GM12878 (cell line): Measurements from ENCODE around the gene DNAJB14. TPM values are rescaled to one million over a fixed set of nuclear protein-coding genes. Genes with fewer than 3 reads are reported as not detected.

Source experiments
- ATAC-seq: fragments of 200-7000 bp; cut with Tn5 transposase; 3 replicates; pipeline ENCODE4 v1.9.1; 2020; ENCODE audit warnings: mild to moderate bottlenecking, moderate library complexity
- BruUV-seq: library from RNA; stranded (reverse); fragments of 400-500 nt; replicated peaks from 2 replicates; lab custom pipeline; 2021; lab: Mats Ljungman, UMichigan
- CTCF ChIA-PET: fragments of 300-600 bp; sonication (Branson Sonifier 250); formaldehyde crosslinking; extraction: SDS; loops from one replicate; lab custom pipeline; 2021; ENCODE audit warnings: inconsistent platforms; lab: Yijun Ruan, JAX
- POLR2A ChIA-PET: fragments of 350-600 bp; formaldehyde crosslinking; extraction: SDS; loops from one replicate; lab custom pipeline; 2021; ENCODE audit warnings: inconsistent platforms; lab: Charles Lee
- RAD21 ChIA-PET: fragments of 300-600 bp; sonication (Branson Sonifier 250); formaldehyde crosslinking; loops from one replicate; lab custom pipeline; 2023; ENCODE audit warnings: antibody characterized with exemption; ENCODE audit not compliant: unreplicated experiment; lab: Charles Lee
- SMC1A ChIA-PET: fragments of 300-600 bp; sonication (Branson Sonifier 250); formaldehyde crosslinking; loops from one replicate; lab custom pipeline; 2023; ENCODE audit not compliant: unreplicated experiment, uncharacterized antibody; lab: Charles Lee
- DNase-seq: peaks from one replicate; pipeline ENCODE4 v3.0.0-alpha.2; 2011; ENCODE audit warnings: low read depth, low spot score
- FAIRE-seq: peaks from 3 replicates; lab custom pipeline; 2011; peaks lifted over from hg19 to GRCh38; lab: Jason Lieb, UNC
- H2AFZ ChIP-seq: 2 replicates; pipeline ENCODE4 v1.6.0; 2011; ENCODE audit warnings: low read depth, low read length, control low read depth; ENCODE audit not compliant: control insufficient read depth
- H3K27ac ChIP-seq: 2 replicates; pipeline ENCODE4 v1.5.1; 2011; ENCODE audit warnings: control low read depth; ENCODE audit not compliant: control insufficient read depth, insufficient read depth
- H3K27me3 ChIP-seq, 2 experiments: replicated peaks in 1 of 2; 2 replicates each; pipeline versions ENCODE4 v1.6.0 to v1.6.1; 2011; ENCODE audit warnings: low read length in 1 of 2; ENCODE audit not compliant: control insufficient read depth in 2 of 2, insufficient read depth in 2 of 2
- H3K36me3 ChIP-seq, 2 experiments: 2 replicates each; pipeline ENCODE4 v1.5.1; 2011; ENCODE audit warnings: low read length in 1 of 2; ENCODE audit not compliant: control insufficient read depth in 2 of 2, insufficient read depth in 2 of 2
- H3K4me1 ChIP-seq: 2 replicates; pipeline ENCODE4 v1.6.1; 2011; ENCODE audit warnings: mild to moderate bottlenecking, low read length, moderate library complexity, mixed read lengths; ENCODE audit not compliant: control insufficient read depth, insufficient read depth
- H3K4me2 ChIP-seq: 2 replicates; pipeline ENCODE4 v1.6.0; 2011; ENCODE audit warnings: control low read depth; ENCODE audit not compliant: control insufficient read depth, insufficient read depth
- H3K4me3 ChIP-seq: fragments of 200-600 bp; sonication (generic); 2 replicates; pipeline ENCODE4 v1.5.1; 2016
- H3K79me2 ChIP-seq: 2 replicates; pipeline ENCODE4 v1.6.0; 2011; ENCODE audit warnings: low read length; ENCODE audit not compliant: control insufficient read depth, insufficient read depth
- H3K9ac ChIP-seq: 2 replicates; pipeline ENCODE4 v1.8.0; 2011; ENCODE audit warnings: low read length, control low read depth, mixed read lengths; ENCODE audit not compliant: control insufficient read depth, insufficient read depth
- H3K9me3 ChIP-seq: replicated peaks from 3 replicates; pipeline ENCODE4 v1.5.1; 2011; ENCODE audit warnings: mild to moderate bottlenecking, low read length; ENCODE audit not compliant: control insufficient read depth, insufficient read depth
- H4K20me1 ChIP-seq: 2 replicates; pipeline ENCODE4 v1.6.0; 2011; ENCODE audit not compliant: control insufficient read depth, insufficient read depth
- SMARCA5 ChIP-seq: fragments of 450-650 bp; IDR thresholded peaks from 2 replicates; pipeline ENCODE4 v1.6.1; 2017; ENCODE audit warnings: mild to moderate bottlenecking
- WGBS: methylation state at CpG from one replicate; pipeline ENCODE4 v1.1.6; 2016; ENCODE audit warnings: low lambda C conversion rate; ENCODE audit not compliant: insufficient replicate concordance, insufficient coverage; ENCODE audit errors: missing lambda C conversion rate; 5-methylcytosine and 5-hydroxymethylcytosine counted together
- in situ Hi-C: fragments of 300-500 bp; cut with MboI; formaldehyde crosslinking; loops from 9 replicates; pipeline ENCODE4 v1.14.3; 2018; ENCODE audit warnings: mixed read lengths
- intact Hi-C: fragments of 100-400 bp; cut with micrococcal nuclease; formaldehyde crosslinking; loops from one replicate; pipeline ENCODE4 v1.14.2; 2022; ENCODE audit not compliant: unreplicated experiment
- polyA plus RNA-seq, 11 experiments: library from polyadenylated mRNA; depleted of rRNA in 4 of 11; unstranded in 6 of 11; stranded (reverse) in 5 of 11; fragments of >200 nt; fragmentation: Nextera tagmentation in 4 of 11; fragmentation: Illumina TruSeq in 1 of 11; extraction: Ambion mirVana in 4 of 11; extraction: Trizol in 1 of 11; gene quantifications; 1 replicate in 1 of 11; 2 replicates in 10 of 11; pipeline versions ENCODE4 v1.2.1 to v1.2.3, GENCODE V29; 2011 to 2016; ENCODE audit warnings: inconsistent platforms in 2 of 11, missing spikeins in 2 of 11, low read depth in 1 of 11
- total RNA-seq, 4 experiments: library from RNA; depleted of rRNA in 3 of 4; stranded (reverse); fragments of >200 nt in 3 of 4; fragmentation: Illumina TruSeq in 1 of 4; extraction: Trizol in 1 of 4; gene quantifications; 2 replicates each; pipeline versions ENCODE4 v1.2.1 to v1.2.3, GENCODE V29; 2013 to 2021
- TF ChIP-seq, protein P1 (sequence below): IDR thresholded peaks from 2 replicates; pipeline ENCODE4 v1.6.1; 2012; ENCODE audit warnings: low read depth, low read length, improper control_type of control experiment

DNAJB14 gene
- total and polyA plus RNA-seq, 10 of the 15 experiments (the other 5 are each of a cell fraction or from before 2014, with no cell fraction given), result 9.5 to 49.2 (median 27.8) TPM

DNA sequence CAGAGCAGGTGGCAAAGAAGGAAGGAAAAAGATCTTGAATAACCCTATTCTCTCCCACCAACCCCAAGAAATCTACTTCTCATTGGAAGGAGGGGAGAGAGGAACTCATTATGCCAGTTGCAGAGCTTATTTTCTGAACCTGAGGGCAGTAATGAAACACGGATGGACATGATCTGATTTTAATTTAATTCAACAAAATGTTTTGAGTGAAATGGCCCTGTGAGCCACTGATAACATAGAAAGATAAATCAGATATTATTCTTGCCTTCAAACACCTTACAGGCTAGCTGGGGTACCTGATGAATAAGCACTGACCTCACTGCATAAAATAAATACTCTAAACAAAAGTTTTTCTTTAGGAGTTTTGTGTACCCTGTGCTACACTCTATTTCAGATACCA lies 99.5 kb downstream of the DNAJB14 start:
- DNase-seq (no peak), ATAC-seq (no peak), FAIRE-seq (no peak)
- Histone ChIP-seq H3K27ac (peak overlapping the region; percentile 94), H3K4me1 (peaks cover 58% of the 10 kb centered on the region), H3K4me2 (peak overlapping the region; percentile 81), H3K9me3 (no peaks in the 10 kb centered on the region), H2AFZ (no peak overlapping the region), H3K79me2 (peaks cover 6% of the 10 kb centered on the region), H3K36me3 (peaks cover 1 to 20% of the 10 kb centered on the region in 2 experiments; a peak in 2 of 4 replicates), H3K4me3 (peak overlapping the region; percentile 37; the same call in 1 of the 2 replicates), H3K27me3 (no peaks in the 10 kb centered on the region), H4K20me1 (no peaks in the 10 kb centered on the region), H3K9ac (peak overlapping the region; percentile 1; the same call in 1 of the 2 replicates)
- CTCF ChIA-PET, result interaction anchor here (1.0 to 4.9 kb wide), 10 partner anchors 16 to 102 kb away, joined by 3 to 43 read pairs (median 8); partner anchors contain the start of gene DAPP1
- in situ Hi-C loops, result loop anchor here (25.0 kb wide), 1 partner anchor 1165 kb away; no protein-coding TSS in a partner anchor
- RAD21 ChIA-PET, result interaction anchor here (1.3 to 4.0 kb wide), 9 partner anchors 14 to 102 kb away, joined by 4 to 45 read pairs (median 9); partner anchors contain the start of genes DAPP1, DNAJB14 and LAMTOR3
- intact Hi-C loops, result no loop called here
- SMC1A ChIA-PET, result interaction anchor here (1.2 to 5.6 kb wide), 16 partner anchors 10 to 100 kb away, joined by 3 to 68 read pairs (median 10); partner anchors contain the start of genes DAPP1 and DNAJB14
- BruUV-seq, result TSS peak; percentile 79
- 25% methylated on average over 1 of the region's 1 CpG for whole genome bisulfite sequencing
- POLR2A ChIA-PET, result interaction anchor here (0.5 to 3.3 kb wide), 11 partner anchors 13 to 902 kb away, joined by 3 to 29 read pairs (median 5); partner anchors contain the start of genes DAPP1 and LAMTOR3
- TF ChIP-seq, protein P1, sequence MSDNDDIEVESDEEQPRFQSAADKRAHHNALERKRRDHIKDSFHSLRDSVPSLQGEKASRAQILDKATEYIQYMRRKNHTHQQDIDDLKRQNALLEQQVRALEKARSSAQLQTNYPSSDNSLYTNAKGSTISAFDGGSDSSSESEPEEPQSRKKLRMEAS, result no peak
- 0 out of 2 replicates have a peak, but pooled peaks have one; percentile 14 for TF ChIP-seq SMARCA5

Other genes with a start within 250 kb of the DNAJB14 start
- 64.7 and 82.2 TPM in 2 replicates for gene DAPP1, start 129.8 kb downstream of the DNAJB14 start, total RNA-seq (2014; rRNA removed)
- gene DAPP1, start 129.8 kb downstream of the DNAJB14 start, total RNA-seq (2014; rRNA removed; fragmentation: Illumina TruSeq; extraction: Trizol), result 82.6 and 84.0 TPM in 2 replicates
- gene DAPP1, start 129.8 kb downstream of the DNAJB14 start, total RNA-seq (2021), result 46.4 and 46.5 TPM in 2 replicates
- gene DAPP1, start 129.8 kb downstream of the DNAJB14 start, polyA plus RNA-seq (2011; rRNA removed), result 97.9 and 136 TPM in 2 replicates
- gene DAPP1, start 129.8 kb downstream of the DNAJB14 start, polyA plus RNA-seq (2014; fragmentation: Illumina TruSeq; extraction: Trizol), result 81.3 and 113 TPM in 2 replicates
- 100 to 1,000 TPM; 104 to 147 TPM for gene DAPP1, start 129.8 kb downstream of the DNAJB14 start, polyA plus RNA-seq (2014; fragmentation: Nextera tagmentation; extraction: Ambion mirVana)
- 49.3 and 67.2 TPM in 2 replicates for gene DAPP1, start 129.8 kb downstream of the DNAJB14 start, polyA plus RNA-seq (2014; rRNA removed)
- gene DAPP1, start 129.8 kb downstream of the DNAJB14 start, polyA plus RNA-seq (2016; fragmentation: Nextera tagmentation; extraction: Ambion mirVana), result 10 to 100 TPM; 58.9 to 66.9 TPM
- 32.0 and 35.6 TPM in 2 replicates for gene LAMTOR3, start 52.2 kb downstream of the DNAJB14 start, total RNA-seq (2014; rRNA removed)
- gene LAMTOR3, start 52.2 kb downstream of the DNAJB14 start, total RNA-seq (2014; rRNA removed; fragmentation: Illumina TruSeq; extraction: Trizol), result 40.3 and 40.4 TPM in 2 replicates
- 30.1 and 31.7 TPM in 2 replicates for gene LAMTOR3, start 52.2 kb downstream of the DNAJB14 start, total RNA-seq (2021)
- gene LAMTOR3, start 52.2 kb downstream of the DNAJB14 start, polyA plus RNA-seq (2011; rRNA removed), result 82.2 and 113 TPM in 2 replicates
- 58.8 and 74.5 TPM in 2 replicates for gene LAMTOR3, start 52.2 kb downstream of the DNAJB14 start, polyA plus RNA-seq (2014; fragmentation: Illumina TruSeq; extraction: Trizol)
- 100 to 1,000 TPM in 1 of 2 experiments, 10 to 100 TPM in 1; 88.7 to 120 TPM for gene LAMTOR3, start 52.2 kb downstream of the DNAJB14 start, polyA plus RNA-seq (2014; fragmentation: Nextera tagmentation; extraction: Ambion mirVana)
- 31.9 and 39.7 TPM in 2 replicates for gene LAMTOR3, start 52.2 kb downstream of the DNAJB14 start, polyA plus RNA-seq (2014; rRNA removed)
- 10 to 100 TPM; 72.3 to 72.8 TPM for gene LAMTOR3, start 52.2 kb downstream of the DNAJB14 start, polyA plus RNA-seq (2016; fragmentation: Nextera tagmentation; extraction: Ambion mirVana)
- gene H2AZ1, start 3.7 kb upstream of the DNAJB14 start, total RNA-seq (2014; rRNA removed), result 681 and 685 TPM in 2 replicates
- 713 and 719 TPM in 2 replicates for gene H2AZ1, start 3.7 kb upstream of the DNAJB14 start, total RNA-seq (2014; rRNA removed; fragmentation: Illumina TruSeq; extraction: Trizol)
- gene H2AZ1, start 3.7 kb upstream of the DNAJB14 start, total RNA-seq (2021), result 655 and 662 TPM in 2 replicates
- gene H2AZ1, start 3.7 kb upstream of the DNAJB14 start, polyA plus RNA-seq (2011; rRNA removed), result 1,077 and 1,299 TPM in 2 replicates
- gene H2AZ1, start 3.7 kb upstream of the DNAJB14 start, polyA plus RNA-seq (2014; fragmentation: Illumina TruSeq; extraction: Trizol), result 548 and 652 TPM in 2 replicates
- gene H2AZ1, start 3.7 kb upstream of the DNAJB14 start, polyA plus RNA-seq (2014; fragmentation: Nextera tagmentation; extraction: Ambion mirVana), result 1,000 to 10,000 TPM; 3,787 to 4,800 TPM
- 670 and 724 TPM in 2 replicates for gene H2AZ1, start 3.7 kb upstream of the DNAJB14 start, polyA plus RNA-seq (2014; rRNA removed)
- 1,000 to 10,000 TPM; 1,970 to 2,092 TPM for gene H2AZ1, start 3.7 kb upstream of the DNAJB14 start, polyA plus RNA-seq (2016; fragmentation: Nextera tagmentation; extraction: Ambion mirVana)
- not detected in 2 replicates for gene DDIT4L, start 243.8 kb upstream of the DNAJB14 start, total RNA-seq (2014; rRNA removed)
- gene DDIT4L, start 243.8 kb upstream of the DNAJB14 start, total RNA-seq (2014; rRNA removed; fragmentation: Illumina TruSeq; extraction: Trizol), result not detected in 2 replicates
- gene DDIT4L, start 243.8 kb upstream of the DNAJB14 start, total RNA-seq (2021), result 0.08 TPM in 1 of 2 replicates, not detected in the other
- gene DDIT4L, start 243.8 kb upstream of the DNAJB14 start, polyA plus RNA-seq (2011; rRNA removed), result 0.04 TPM in 1 of 2 replicates, not detected in the other
- gene DDIT4L, start 243.8 kb upstream of the DNAJB14 start, polyA plus RNA-seq (2014; fragmentation: Illumina TruSeq; extraction: Trizol), result not detected in 2 replicates
- under 1 TPM in 1 of 2 experiments, not detected in 1; 0.02 TPM for gene DDIT4L, start 243.8 kb upstream of the DNAJB14 start, polyA plus RNA-seq (2014; fragmentation: Nextera tagmentation; extraction: Ambion mirVana)
- gene DDIT4L, start 243.8 kb upstream of the DNAJB14 start, polyA plus RNA-seq (2014; rRNA removed), result 0.06 TPM in 1 of 2 replicates, not detected in the other
- not detected for gene DDIT4L, start 243.8 kb upstream of the DNAJB14 start, polyA plus RNA-seq (2016; fragmentation: Nextera tagmentation; extraction: Ambion mirVana)